Breast epithelium (tissue), 3 donors: ENCODE data around the gene PRICKLE2.

Source experiments
- CTCF ChIP-seq, 3 donors: fragments of 450-650 bp; IDR thresholded peaks; one replicate each; pipeline ENCODE4 v1.5.1; 2016 to 2017; ENCODE audit warnings: antibody characterized with exemption in 3 of 3, mild to moderate bottlenecking in 3 of 3, moderate library complexity in 3 of 3
- POLR2A ChIP-seq: fragments of 450-650 bp; IDR thresholded peaks from one replicate; pipeline ENCODE4 v1.6.1; 2016; ENCODE audit warnings: antibody characterized with exemption, mild to moderate bottlenecking, moderate library complexity
- POLR2AphosphoS5 ChIP-seq, 3 donors: sonication (generic); formaldehyde crosslinking; IDR thresholded peaks; one replicate each; pipeline ENCODE4 v1.6.1; 2017; ENCODE audit warnings: antibody characterized with exemption in 3 of 3

GRCh38 chr3:64102147-64102546 lies 123.1 kb downstream of the PRICKLE2 start:
- TF ChIP-seq CTCF (IDR thresholded peaks at IDR 0.05) = no peak
- TF ChIP-seq POLR2A = no peak
- no peak for TF ChIP-seq POLR2AphosphoS5 (IDR thresholded peaks at IDR 0.05)
